GM12878 (cell line): Measurements from ENCODE around the gene LPIN2.

Experiments used
- RB1 ChIP-seq: fragments of 450-650 bp; formaldehyde crosslinking; IDR thresholded peaks from 2 replicates; pipeline ENCODE4 v1.6.1; 2017; ENCODE audit warnings: mild to moderate bottlenecking, borderline replicate concordance
- ZNF384 ChIP-seq: IDR thresholded peaks from 2 replicates; pipeline ENCODE4 v1.6.1; 2012; ENCODE audit warnings: low read depth, mild to moderate bottlenecking, low read length, improper control_type of control experiment, borderline replicate concordance
- TF ChIP-seq, protein P1 (sequence below), 3 experiments: IDR thresholded peaks in 2 of 3; conservative IDR thresholded peaks in 1 of 3; 2 replicates each; pipeline ENCODE4 v1.5.1; 2011; ENCODE audit warnings: low read depth in 3 of 3, low read length in 3 of 3, mild to moderate bottlenecking in 3 of 3, control low read depth in 2 of 3, moderate library complexity in 2 of 3, inconsistent platforms in 1 of 3, mixed read lengths in 1 of 3; ENCODE audit not compliant: control insufficient read depth in 2 of 3, insufficient read depth in 1 of 3; ENCODE audit errors: extremely low read depth in 1 of 3

DNA sequence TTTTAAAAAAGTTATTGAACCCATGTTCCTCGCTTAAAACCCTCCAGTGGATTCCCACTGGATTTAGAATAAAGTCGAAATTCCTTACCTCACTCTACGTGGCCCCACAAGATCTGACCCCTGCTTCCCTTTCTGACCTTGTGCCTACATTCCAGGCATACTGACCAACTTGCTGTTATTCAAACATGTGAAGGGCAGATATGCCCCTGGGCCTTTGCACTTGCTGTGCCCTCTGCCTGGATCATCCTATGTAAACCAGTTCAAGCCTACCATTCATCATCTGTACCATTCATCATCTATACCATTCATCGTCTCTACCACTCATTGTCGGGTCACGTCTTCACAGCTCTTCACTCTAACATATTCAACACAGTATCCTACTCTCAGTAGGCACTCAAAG is 41.3 kb upstream of the LPIN2 start:
- TF ChIP-seq ZNF384 = no peak
- no peak for TF ChIP-seq RB1
- TF ChIP-seq, protein P1, sequence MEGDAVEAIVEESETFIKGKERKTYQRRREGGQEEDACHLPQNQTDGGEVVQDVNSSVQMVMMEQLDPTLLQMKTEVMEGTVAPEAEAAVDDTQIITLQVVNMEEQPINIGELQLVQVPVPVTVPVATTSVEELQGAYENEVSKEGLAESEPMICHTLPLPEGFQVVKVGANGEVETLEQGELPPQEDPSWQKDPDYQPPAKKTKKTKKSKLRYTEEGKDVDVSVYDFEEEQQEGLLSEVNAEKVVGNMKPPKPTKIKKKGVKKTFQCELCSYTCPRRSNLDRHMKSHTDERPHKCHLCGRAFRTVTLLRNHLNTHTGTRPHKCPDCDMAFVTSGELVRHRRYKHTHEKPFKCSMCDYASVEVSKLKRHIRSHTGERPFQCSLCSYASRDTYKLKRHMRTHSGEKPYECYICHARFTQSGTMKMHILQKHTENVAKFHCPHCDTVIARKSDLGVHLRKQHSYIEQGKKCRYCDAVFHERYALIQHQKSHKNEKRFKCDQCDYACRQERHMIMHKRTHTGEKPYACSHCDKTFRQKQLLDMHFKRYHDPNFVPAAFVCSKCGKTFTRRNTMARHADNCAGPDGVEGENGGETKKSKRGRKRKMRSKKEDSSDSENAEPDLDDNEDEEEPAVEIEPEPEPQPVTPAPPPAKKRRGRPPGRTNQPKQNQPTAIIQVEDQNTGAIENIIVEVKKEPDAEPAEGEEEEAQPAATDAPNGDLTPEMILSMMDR (IDR thresholded peaks at IDR 0.05 in 2 of 3, conservative IDR thresholded peaks at IDR 0.05 in 1 of 3; ENCODE audit: control insufficient read depth in 2 of 3, extremely low read depth in 1 of 3, insufficient read depth in 1 of 3, low read depth in 3 of 3, low read length in 3 of 3) = no peak
